ENCODE results near the gene ABCF2.
A peak's percentile ranks its signal among the peaks of the same experiment; 100 is the strongest.

ABCF2 gene

GRCh38 chr7:151177310-151177709 is 49.7 kb downstream of the ABCF2 start:
- Histone ChIP-seq H2AFZ (ENCODE audit: low read length, unreplicated experiment) (no peak overlapping the region), H3K27me3 (ENCODE audit: insufficient read depth, low read length) (peaks cover 71% of the 10 kb centered on the region), H3K4me3 (ENCODE audit: low read depth, low read length) (no peak overlapping the region)

DNA sequence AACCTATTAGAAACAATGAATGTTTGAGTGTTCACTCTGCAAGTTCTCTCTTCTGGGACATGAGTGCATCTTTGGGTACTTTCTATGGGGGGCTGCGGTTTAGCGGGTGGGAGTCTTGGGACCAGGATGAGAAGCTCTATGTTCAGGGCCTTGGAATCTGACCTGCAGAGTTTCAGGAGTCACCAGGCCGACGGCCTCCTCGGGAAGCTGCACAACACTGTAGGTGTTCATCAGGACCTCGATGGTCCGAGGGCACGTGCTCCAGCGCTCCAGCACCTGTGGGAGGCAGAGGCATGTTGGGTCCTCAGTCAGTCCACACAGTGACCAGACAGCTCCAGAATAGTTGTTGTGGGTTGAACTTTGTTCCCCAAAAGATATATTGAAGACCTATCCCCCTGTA is 50.6 kb downstream of the ABCF2 start:
- Histone ChIP-seq H3K79me2 (ENCODE audit: control insufficient read depth, insufficient read depth, low read length, unreplicated experiment) (no peaks in the 10 kb centered on the region), H3K4me3 (ENCODE audit: low read depth, low read length) (no peak overlapping the region), H2AFZ (ENCODE audit: low read length, unreplicated experiment) (no peak overlapping the region), H3K36me3 (ENCODE audit: insufficient read depth, low read length) (no peaks in the 10 kb centered on the region), H3K27me3 (ENCODE audit: insufficient read depth, low read length) (peaks cover 71% of the 10 kb centered on the region), H3K27ac (ENCODE audit: low read depth, low read length) (no peak overlapping the region), H3K4me1 (ENCODE audit: control insufficient read depth, insufficient read depth, low read length, unreplicated experiment) (no peaks in the 10 kb centered on the region)

More at GRCh38 chr7:151177310-151177709, 49.7 kb downstream of the ABCF2 start:
- no peaks in the 10 kb centered on the region for H3K36me3 ChIP-seq (ENCODE audit: insufficient read depth, low read length)
- no peaks in the 10 kb centered on the region for H3K4me1 ChIP-seq (ENCODE audit: control insufficient read depth, insufficient read depth, low read length, unreplicated experiment)
- H3K79me2 ChIP-seq (ENCODE audit: control insufficient read depth, insufficient read depth, low read length, unreplicated experiment) = no peaks in the 10 kb centered on the region
- H3K27ac ChIP-seq (ENCODE audit: low read depth, low read length) = no peak overlapping the region

DNA sequence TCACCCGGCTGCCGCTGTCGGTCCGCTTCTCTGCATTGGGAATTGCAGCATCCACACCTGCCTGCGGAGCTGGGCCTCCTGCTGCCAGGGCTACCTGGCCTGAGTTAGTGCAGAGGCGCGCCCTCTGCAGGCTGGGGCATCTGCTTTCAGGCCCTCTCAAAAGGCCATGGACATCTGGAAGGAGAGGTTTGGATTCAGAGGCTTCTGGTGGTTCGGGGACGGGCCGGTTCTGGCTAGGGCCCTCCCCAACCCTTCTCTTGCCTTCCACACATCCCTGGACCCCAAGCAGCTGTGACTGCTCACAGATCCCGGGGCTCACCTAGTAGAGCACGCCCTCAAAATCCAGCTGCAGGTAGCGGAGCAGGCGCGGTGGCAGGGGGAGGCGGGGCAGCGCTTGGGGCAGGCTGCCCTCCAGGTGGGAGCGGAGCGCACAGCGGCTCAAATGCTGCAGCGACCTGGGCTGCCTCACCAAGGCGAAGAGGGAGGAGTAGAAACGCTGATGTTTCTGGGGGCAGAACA is 51.2 kb downstream of the ABCF2 start:
- H3K79me2 ChIP-seq (ENCODE audit: control insufficient read depth, insufficient read depth, low read length, unreplicated experiment) = no peaks in the 10 kb centered on the region
- no peaks in the 10 kb centered on the region for H3K4me1 ChIP-seq (ENCODE audit: control insufficient read depth, insufficient read depth, low read length, unreplicated experiment)
- no peaks in the 10 kb centered on the region for H3K36me3 ChIP-seq (ENCODE audit: insufficient read depth, low read length)
- no peak overlapping the region for H2AFZ ChIP-seq (ENCODE audit: low read length, unreplicated experiment)
- H3K27me3 ChIP-seq (ENCODE audit: insufficient read depth, low read length) = peaks cover 65% of the 10 kb centered on the region
- H3K27ac ChIP-seq (ENCODE audit: low read depth, low read length) = no peak overlapping the region
- no peak overlapping the region for H3K4me3 ChIP-seq (ENCODE audit: low read depth, low read length)

DNA sequence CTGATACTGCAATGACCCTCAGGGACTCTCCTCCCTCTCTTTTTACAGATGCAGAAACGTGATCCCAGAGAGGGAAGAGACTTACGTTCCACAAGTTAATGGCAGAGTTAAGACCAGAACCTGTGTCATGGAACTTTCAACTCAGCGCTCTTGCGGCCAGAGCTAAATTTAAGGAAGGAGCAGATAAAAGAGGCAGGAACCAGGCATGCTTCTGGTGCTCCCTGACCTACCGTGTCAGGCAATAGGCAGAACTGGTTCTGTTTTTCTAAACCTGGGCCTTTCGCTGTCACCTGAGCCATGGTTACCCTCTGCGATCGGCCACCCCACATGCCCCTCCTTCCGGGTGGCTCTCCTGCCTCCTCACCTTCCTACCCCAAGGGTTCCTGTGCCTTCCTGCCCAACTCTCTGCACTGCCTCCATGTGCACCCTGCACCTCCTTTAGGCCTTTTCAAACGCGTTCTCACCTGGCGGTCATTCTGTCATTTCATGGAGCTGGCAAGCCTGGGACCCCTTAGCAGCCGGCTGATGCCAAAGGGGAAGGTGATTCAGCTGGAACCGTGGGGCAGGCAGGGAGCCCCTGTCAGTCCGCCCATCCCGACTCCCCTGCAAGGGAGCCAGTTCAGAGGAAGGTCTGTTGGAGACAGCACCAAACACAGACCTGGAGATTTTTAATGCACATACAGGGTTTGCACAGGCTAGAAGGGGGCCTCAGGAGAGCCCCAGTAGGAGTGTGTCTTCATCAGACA is 51.8 kb downstream of the ABCF2 start:
- Histone ChIP-seq H3K27ac (ENCODE audit: low read depth, low read length) (no peak overlapping the region), H3K36me3 (ENCODE audit: insufficient read depth, low read length) (no peaks in the 10 kb centered on the region), H3K4me3 (ENCODE audit: low read depth, low read length) (no peak overlapping the region), H3K4me1 (ENCODE audit: control insufficient read depth, insufficient read depth, low read length, unreplicated experiment) (no peaks in the 10 kb centered on the region), H2AFZ (ENCODE audit: low read length, unreplicated experiment) (no peak overlapping the region), H3K27me3 (ENCODE audit: insufficient read depth, low read length) (peaks cover 59% of the 10 kb centered on the region), H3K79me2 (ENCODE audit: control insufficient read depth, insufficient read depth, low read length, unreplicated experiment) (no peaks in the 10 kb centered on the region)

GRCh38 chr7:151174246-151175046 is 52.6 kb downstream of the ABCF2 start:
- H3K36me3 ChIP-seq (ENCODE audit: insufficient read depth, low read length) = no peaks in the 10 kb centered on the region
- no peaks in the 10 kb centered on the region for H3K4me1 ChIP-seq (ENCODE audit: control insufficient read depth, insufficient read depth, low read length, unreplicated experiment)
- H3K79me2 ChIP-seq (ENCODE audit: control insufficient read depth, insufficient read depth, low read length, unreplicated experiment) = no peaks in the 10 kb centered on the region
- H2AFZ ChIP-seq (ENCODE audit: low read length, unreplicated experiment) = no peak overlapping the region
- H3K27ac ChIP-seq (ENCODE audit: low read depth, low read length) = no peak overlapping the region
- H3K27me3 ChIP-seq (ENCODE audit: insufficient read depth, low read length) = peaks cover 58% of the 10 kb centered on the region
- H3K4me3 ChIP-seq (ENCODE audit: low read depth, low read length) = no peak overlapping the region

DNA sequence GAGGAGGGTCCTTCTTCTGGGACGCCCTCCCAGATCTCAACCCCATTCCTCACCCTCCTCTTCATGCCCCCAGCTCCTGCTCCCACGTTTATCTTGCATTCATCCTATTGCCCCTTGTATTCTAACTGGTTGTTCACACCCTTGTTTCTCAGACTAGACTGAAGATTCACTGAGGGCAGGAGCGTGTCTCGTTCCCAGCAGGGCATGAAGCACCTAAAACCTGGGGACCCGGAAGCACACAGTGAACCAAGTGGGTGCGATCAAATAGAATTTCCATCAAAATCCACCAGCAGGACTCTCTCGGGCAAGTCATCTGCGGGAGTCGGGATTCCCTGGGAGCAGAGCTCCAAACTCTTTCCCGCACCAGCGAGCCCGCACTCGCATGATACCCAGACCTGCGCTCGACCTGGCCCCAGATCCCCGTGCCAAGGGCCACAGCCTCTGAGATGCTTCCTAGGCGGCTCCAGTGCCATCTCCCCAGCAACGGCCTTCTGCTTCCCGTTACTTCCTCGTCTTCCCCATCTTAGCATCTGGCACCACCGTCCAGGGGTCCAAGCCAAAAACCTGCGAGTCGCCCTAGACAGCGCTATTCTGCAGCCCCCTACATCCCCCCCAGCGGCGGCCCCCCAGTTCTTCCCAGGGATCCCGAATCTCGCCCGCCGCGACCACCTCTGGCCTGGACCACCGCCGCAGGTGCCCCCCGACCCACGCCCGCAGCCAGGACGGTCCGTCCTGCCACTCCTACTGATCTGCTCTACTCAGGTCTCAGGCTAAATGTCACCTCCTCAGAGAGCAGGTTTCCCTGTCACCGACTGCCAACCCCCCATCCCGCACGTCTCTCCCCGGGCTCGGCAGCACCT is 53.4 kb downstream of the ABCF2 start:
- Histone ChIP-seq H2AFZ (ENCODE audit: low read length, unreplicated experiment) (no peak overlapping the region), H3K79me2 (ENCODE audit: control insufficient read depth, insufficient read depth, low read length, unreplicated experiment) (no peaks in the 10 kb centered on the region), H3K27ac (ENCODE audit: low read depth, low read length) (no peak overlapping the region), H3K27me3 (ENCODE audit: insufficient read depth, low read length) (peaks cover 58% of the 10 kb centered on the region), H3K4me1 (ENCODE audit: control insufficient read depth, insufficient read depth, low read length, unreplicated experiment) (no peaks in the 10 kb centered on the region), H3K36me3 (ENCODE audit: insufficient read depth, low read length) (no peaks in the 10 kb centered on the region), H3K4me3 (ENCODE audit: low read depth, low read length) (no peak overlapping the region)

DNA sequence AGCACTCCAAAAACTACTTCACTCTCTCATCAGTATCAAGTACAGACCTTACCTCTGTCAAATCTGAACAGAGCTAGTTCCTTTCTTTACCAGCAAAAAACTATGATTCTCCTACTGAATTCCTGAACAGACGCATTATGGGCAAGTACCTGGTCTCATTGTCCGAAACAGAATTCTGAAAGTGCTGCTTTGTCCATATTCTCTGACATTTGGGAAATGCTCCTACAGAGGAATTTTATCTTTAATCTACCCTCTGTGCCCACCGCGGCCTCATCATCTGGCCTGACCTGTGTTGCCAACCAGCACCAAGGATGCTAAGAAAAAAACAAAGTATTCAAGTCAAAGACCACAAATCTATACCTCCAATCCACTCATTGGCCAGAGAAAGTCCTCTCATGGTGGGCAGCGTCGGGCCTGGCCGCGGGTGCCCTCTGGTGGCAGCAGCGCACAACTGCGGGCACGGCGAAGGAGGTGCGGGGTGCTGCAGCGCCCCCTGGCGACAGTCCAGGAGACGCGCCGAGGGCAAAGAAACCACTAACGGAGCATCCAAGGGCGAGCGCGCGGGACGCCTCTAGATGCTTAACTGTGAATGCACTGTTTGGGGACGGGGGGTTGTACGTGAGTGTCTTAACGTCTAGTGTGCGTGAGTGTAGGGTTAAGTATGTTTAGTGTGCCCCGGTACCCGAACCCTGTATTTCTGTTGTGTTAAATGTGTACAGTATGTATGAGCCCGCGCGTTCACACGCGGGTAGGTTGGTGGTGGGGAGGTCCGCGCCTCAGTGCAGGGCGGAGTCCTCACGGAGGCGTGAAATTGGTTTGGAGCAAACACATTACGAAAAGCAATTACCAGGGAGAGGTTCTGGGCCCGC is 54.5 kb downstream of the ABCF2 start:
- Histone ChIP-seq H2AFZ (ENCODE audit: low read length, unreplicated experiment) (no peak overlapping the region), H3K36me3 (ENCODE audit: insufficient read depth, low read length) (no peaks in the 10 kb centered on the region), H3K4me1 (ENCODE audit: control insufficient read depth, insufficient read depth, low read length, unreplicated experiment) (no peaks in the 10 kb centered on the region), H3K79me2 (ENCODE audit: control insufficient read depth, insufficient read depth, low read length, unreplicated experiment) (no peaks in the 10 kb centered on the region), H3K27ac (ENCODE audit: low read depth, low read length) (no peak overlapping the region), H3K4me3 (ENCODE audit: low read depth, low read length) (no peak overlapping the region), H3K27me3 (ENCODE audit: insufficient read depth, low read length) (peaks cover 67% of the 10 kb centered on the region)

DNA sequence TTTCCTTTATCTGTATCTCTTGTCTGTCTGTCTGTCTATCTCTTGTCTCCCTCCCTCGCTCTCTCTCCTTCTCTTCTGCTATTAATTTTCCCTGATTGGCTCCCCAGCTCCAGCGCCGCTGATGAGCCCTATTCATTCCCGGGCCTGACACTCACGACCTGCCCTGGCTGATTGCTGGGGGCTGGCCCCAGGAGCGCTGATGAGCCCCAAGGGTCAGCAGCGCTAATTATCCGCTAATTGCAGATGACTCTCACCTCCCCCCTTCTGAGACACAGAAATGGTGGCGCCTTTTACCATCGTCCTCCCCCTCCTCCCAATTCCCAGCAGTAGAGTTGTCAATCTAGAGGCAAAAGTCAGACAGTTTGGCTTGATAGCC is 58.2 kb downstream of the ABCF2 start:
- Histone ChIP-seq H3K79me2 (ENCODE audit: control insufficient read depth, insufficient read depth, low read length, unreplicated experiment) (no peaks in the 10 kb centered on the region), H3K4me1 (ENCODE audit: control insufficient read depth, insufficient read depth, low read length, unreplicated experiment) (no peaks in the 10 kb centered on the region), H3K36me3 (ENCODE audit: insufficient read depth, low read length) (no peaks in the 10 kb centered on the region), H3K27me3 (ENCODE audit: insufficient read depth, low read length) (peaks cover 77% of the 10 kb centered on the region), H3K4me3 (ENCODE audit: low read depth, low read length) (no peak overlapping the region), H3K27ac (ENCODE audit: low read depth, low read length) (no peak overlapping the region), H2AFZ (ENCODE audit: low read length, unreplicated experiment) (no peak overlapping the region)

GRCh38 chr7:151168003-151168786 is 58.8 kb downstream of the ABCF2 start:
- Histone ChIP-seq H3K4me1 (ENCODE audit: control insufficient read depth, insufficient read depth, low read length, unreplicated experiment) (no peaks in the 10 kb centered on the region), H3K27me3 (ENCODE audit: insufficient read depth, low read length) (peaks cover 75% of the 10 kb centered on the region), H3K79me2 (ENCODE audit: control insufficient read depth, insufficient read depth, low read length, unreplicated experiment) (no peaks in the 10 kb centered on the region), H2AFZ (ENCODE audit: low read length, unreplicated experiment) (no peak overlapping the region), H3K36me3 (ENCODE audit: insufficient read depth, low read length) (no peaks in the 10 kb centered on the region), H3K27ac (ENCODE audit: low read depth, low read length) (no peak overlapping the region), H3K4me3 (ENCODE audit: low read depth, low read length) (peak overlapping the region; percentile 57)

Data from ACC112 (cell line).